Mesenchymal stem cell (in vitro differentiated cells and primary cell): ENCODE results near the gene ATP8B4.

ENCODE experiments used
- DNase-seq: peaks from one replicate; pipeline ENCODE4 v3.0.0-alpha.2; 2013
- H2AFZ ChIP-seq: one replicate; pipeline ENCODE4 v1.6.1; 2013; ENCODE audit warnings: low read depth, mild to moderate bottlenecking, control low read depth, inconsistent platforms, low read length, moderate library complexity
- H2AK5ac ChIP-seq: 2 replicates; pipeline ENCODE4 v1.6.1; 2013; ENCODE audit warnings: low read length, moderate library complexity, mild to moderate bottlenecking, inconsistent platforms; ENCODE audit not compliant: severe bottlenecking
- H2BK120ac ChIP-seq: one replicate; pipeline ENCODE4 v1.6.1; 2013; ENCODE audit warnings: low read depth, mild to moderate bottlenecking, inconsistent platforms, low read length, moderate library complexity
- H2BK12ac ChIP-seq, 2 experiments: one replicate each; pipeline ENCODE4 v1.6.1; 2013; ENCODE audit warnings: inconsistent platforms in 2 of 2, low read length in 2 of 2, mild to moderate bottlenecking in 2 of 2, moderate library complexity in 2 of 2, control low read depth in 1 of 2
- H2BK15ac ChIP-seq: one replicate; pipeline ENCODE4 v1.6.1; 2013; ENCODE audit warnings: mild to moderate bottlenecking, low read depth, inconsistent platforms; ENCODE audit not compliant: poor library complexity, severe bottlenecking
- H2BK5ac ChIP-seq: 2 replicates; pipeline ENCODE4 v1.6.1; 2013; ENCODE audit warnings: low read depth, mild to moderate bottlenecking, low read length, control low read depth, inconsistent platforms; ENCODE audit not compliant: poor library complexity, severe bottlenecking
- H3K14ac ChIP-seq, 2 experiments: one replicate each; pipeline ENCODE4 v1.6.1; 2013; ENCODE audit warnings: inconsistent platforms in 2 of 2, low read length in 2 of 2, control low read depth in 1 of 2, mild to moderate bottlenecking in 1 of 2, moderate library complexity in 1 of 2
- H3K18ac ChIP-seq, 2 experiments: one replicate each; pipeline ENCODE4 v1.6.1; 2013; ENCODE audit warnings: inconsistent platforms in 2 of 2, low read length in 2 of 2, control low read depth in 1 of 2, low read depth in 1 of 2, mild to moderate bottlenecking in 1 of 2
- H3K23ac ChIP-seq, 2 experiments: one replicate each; pipeline ENCODE4 v1.6.1; 2013; ENCODE audit warnings: inconsistent platforms in 2 of 2, low read length in 2 of 2, mild to moderate bottlenecking in 2 of 2, moderate library complexity in 2 of 2, control low read depth in 1 of 2
- H3K27ac ChIP-seq: 2 replicates; pipeline ENCODE4 v1.5.1; 2013; ENCODE audit warnings: mild to moderate bottlenecking, moderate library complexity, low read length, control low read depth, inconsistent platforms; ENCODE audit not compliant: poor library complexity, severe bottlenecking
- H3K27me3 ChIP-seq, 2 experiments: 2 replicates each; pipeline versions ENCODE4 v1.6.1 to v1.7.0; 2013; ENCODE audit warnings: low read length in 2 of 2, mild to moderate bottlenecking in 2 of 2, moderate library complexity in 2 of 2, control low read depth in 1 of 2, inconsistent platforms in 1 of 2; ENCODE audit not compliant: control insufficient read depth in 1 of 2, insufficient read depth in 1 of 2
- H3K36me3 ChIP-seq, 2 experiments: 2 replicates each; pipeline versions ENCODE4 v1.6.1 to v1.7.0; 2013; ENCODE audit warnings: low read length in 2 of 2, control low read depth in 1 of 2, inconsistent platforms in 1 of 2, low read depth in 1 of 2, mild to moderate bottlenecking in 1 of 2; ENCODE audit not compliant: insufficient read depth in 2 of 2, control insufficient read depth in 1 of 2
- H3K4ac ChIP-seq, 2 experiments: one replicate each; pipeline ENCODE4 v1.6.1; 2013; ENCODE audit warnings: inconsistent platforms in 2 of 2, low read length in 2 of 2, mild to moderate bottlenecking in 2 of 2, moderate library complexity in 2 of 2, control low read depth in 1 of 2, low read depth in 1 of 2
- H3K4me1 ChIP-seq: 2 replicates; pipeline ENCODE4 v1.6.1; 2013; ENCODE audit warnings: low read depth, low read length, control low read depth; ENCODE audit not compliant: control insufficient read depth, insufficient read depth
- H3K4me2 ChIP-seq: 2 replicates; pipeline ENCODE4 v1.6.1; 2013; ENCODE audit warnings: low read length, mild to moderate bottlenecking, inconsistent platforms; ENCODE audit not compliant: poor library complexity, severe bottlenecking
- H3K4me3 ChIP-seq, 2 experiments: 2 replicates each; pipeline versions ENCODE4 v1.5.1 to v1.7.0; 2013; ENCODE audit warnings: low read length in 2 of 2, mild to moderate bottlenecking in 2 of 2, control low read depth in 1 of 2, low read depth in 1 of 2; ENCODE audit not compliant: insufficient read depth in 1 of 2
- H3K79me1 ChIP-seq: replicated peaks from 2 replicates; pipeline ENCODE4 v1.6.1; 2013; ENCODE audit warnings: mild to moderate bottlenecking, control low read depth, low read length, inconsistent platforms; ENCODE audit not compliant: poor library complexity, severe bottlenecking
- H3K9ac ChIP-seq: 2 replicates; pipeline ENCODE4 v1.7.0; 2013; ENCODE audit warnings: mild to moderate bottlenecking, low read length, moderate library complexity
- H3K9me3 ChIP-seq: 2 replicates; pipeline ENCODE4 v1.7.0; 2013; ENCODE audit warnings: mild to moderate bottlenecking, low read length; ENCODE audit not compliant: control insufficient read depth
- H4K8ac ChIP-seq: one replicate; pipeline ENCODE4 v1.6.1; 2013; ENCODE audit warnings: inconsistent platforms, mild to moderate bottlenecking, low read length, moderate library complexity
- H4K91ac ChIP-seq: one replicate; pipeline ENCODE4 v1.6.1; 2013; ENCODE audit warnings: mild to moderate bottlenecking, low read length, inconsistent platforms
- WGBS: methylation state at CpG from one replicate; pipeline ENCODE4 v1.1.7; 2013; ENCODE audit warnings: mixed read lengths; 5-methylcytosine and 5-hydroxymethylcytosine counted together

Gene ATP8B4

DNA sequence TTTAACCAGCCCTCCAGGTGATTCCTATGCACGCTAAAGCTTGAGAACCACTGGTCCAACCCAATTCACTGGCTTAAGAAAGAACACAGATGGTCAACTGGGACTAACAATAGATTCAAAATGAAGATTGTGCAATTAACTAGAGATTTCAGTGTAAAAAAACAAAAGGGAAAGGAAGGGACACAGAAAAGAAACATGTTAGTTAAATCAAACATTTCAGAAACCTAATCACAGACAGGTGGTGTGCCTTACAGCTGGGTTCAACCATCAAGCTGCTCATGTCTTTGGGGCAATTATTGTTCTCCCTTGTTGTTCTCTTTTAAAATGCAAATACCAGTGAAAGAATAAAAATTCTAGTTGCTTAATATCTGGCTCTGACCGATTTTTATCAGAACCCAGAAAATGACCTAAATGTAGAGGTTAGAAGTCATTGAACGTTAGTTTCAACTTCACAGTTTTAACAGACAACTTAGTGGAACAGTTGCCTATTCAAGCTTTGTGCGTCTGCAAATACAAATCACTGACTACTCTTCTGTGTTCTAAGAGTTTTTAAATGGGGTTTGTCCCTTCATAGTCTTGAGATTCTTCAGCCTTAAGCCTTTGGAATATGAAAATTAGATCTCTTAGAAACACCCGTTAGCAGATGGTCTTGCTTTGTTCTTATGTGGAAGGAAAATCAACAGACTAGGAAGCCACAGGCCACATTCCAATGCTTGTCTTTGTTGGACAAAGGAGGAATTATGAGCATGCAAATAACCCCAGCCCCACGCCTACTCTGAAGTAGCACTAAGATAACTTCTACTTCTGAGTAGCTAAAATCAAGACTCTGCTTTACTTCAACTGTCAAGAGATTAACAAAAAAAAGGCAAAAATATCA lies 223.4 kb downstream of the ATP8B4 start:
- WGBS = 48% methylated on average over 3 of the region's 6 CpGs
- Histone ChIP-seq H2BK120ac (no peak overlapping the region), H3K4me1 (no peaks in the 10 kb centered on the region), H2BK5ac (no peak overlapping the region), H4K8ac (no peak overlapping the region), H2BK12ac (no peak overlapping the region), H3K27me3 (no peaks in the 10 kb centered on the region), H3K4me2 (no peak overlapping the region), H4K91ac (no peak overlapping the region), H2AFZ (no peak overlapping the region), H3K9ac (peak overlapping the region; percentile 61), H3K18ac (no peak overlapping the region), H2AK5ac (no peak overlapping the region), H3K27ac (no peak overlapping the region), H3K36me3 (peaks cover 0 to 8% of the 10 kb centered on the region in 2 experiments), H3K14ac (no peak overlapping the region), H3K4ac (no peak overlapping the region), H3K79me1 (no peaks in the 10 kb centered on the region), H3K4me3 (no peak overlapping the region), H3K23ac (no peak overlapping the region), H2BK15ac (no peak overlapping the region), H3K9me3 (no peaks in the 10 kb centered on the region)
- peak; percentile 55 for DNase-seq

DNA sequence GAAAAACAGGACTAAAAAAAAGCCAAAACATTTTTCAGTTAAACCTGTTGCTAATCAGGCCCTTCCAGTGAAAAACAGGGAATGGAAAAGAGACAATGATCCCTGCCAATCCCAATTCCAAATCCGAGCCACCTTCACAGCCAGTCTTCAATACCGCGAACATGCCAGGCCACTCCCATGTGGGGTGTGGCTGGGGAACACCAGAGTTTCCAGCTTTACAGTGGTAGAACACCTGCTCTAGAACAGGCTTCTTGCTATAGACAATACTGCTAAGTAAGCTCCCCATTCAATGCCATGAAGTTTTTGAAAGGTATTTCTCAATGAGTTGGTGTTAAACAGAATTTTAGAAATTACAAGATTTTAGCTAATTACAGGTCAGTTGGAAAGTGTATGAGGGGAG lies 228.3 kb downstream of the ATP8B4 start:
- Histone ChIP-seq H2BK120ac (no peak overlapping the region), H4K91ac (no peak overlapping the region)
- WGBS = 88% methylated on average over 3 of the region's 3 CpGs

DNA sequence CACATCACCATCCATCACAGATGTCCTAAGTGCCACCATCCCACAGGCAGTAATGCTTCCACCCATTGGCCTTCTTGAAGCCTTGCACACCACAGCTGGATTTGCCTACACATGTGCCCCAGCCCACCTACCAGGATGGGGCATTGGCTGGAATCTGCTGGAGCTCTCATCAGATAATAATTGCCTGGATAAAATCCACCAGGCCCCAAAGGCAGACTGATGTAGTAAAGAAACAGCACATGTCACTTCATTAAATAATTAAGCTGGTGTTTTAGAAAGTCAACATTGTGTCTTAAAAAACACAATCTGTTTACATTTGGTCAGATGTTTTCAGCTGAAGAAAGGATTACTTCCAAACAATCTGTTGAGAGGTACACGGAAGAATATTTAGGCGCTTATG lies 229.5 kb downstream of the ATP8B4 start:
- Histone ChIP-seq H4K91ac (no peak overlapping the region), H3K14ac (no peak overlapping the region), H3K18ac (no peak overlapping the region), H2BK120ac (no peak overlapping the region), H3K9ac (no peak overlapping the region), H3K27me3 (no peaks in the 10 kb centered on the region), H3K36me3 (peaks cover 0 to 4% of the 10 kb centered on the region in 2 experiments), H2BK12ac (no peak overlapping the region), H2AK5ac (no peak overlapping the region), H3K27ac (no peak overlapping the region), H2BK15ac (no peak overlapping the region), H3K4me1 (no peaks in the 10 kb centered on the region), H4K8ac (no peak overlapping the region), H3K23ac (no peak overlapping the region), H3K4me2 (no peak overlapping the region), H3K4me3 (no peak overlapping the region), H3K79me1 (no peaks in the 10 kb centered on the region), H3K4ac (no peak overlapping the region), H3K9me3 (no peaks in the 10 kb centered on the region), H2BK5ac (no peak overlapping the region), H2AFZ (no peak overlapping the region)
- 88% methylated on average over 2 of the region's 2 CpGs for WGBS
- DNase-seq = no peak

More for the DNA sequence above, 228.3 kb downstream of the ATP8B4 start:
- H3K4ac ChIP-seq = no peak overlapping the region
- H3K4me3 ChIP-seq = no peak overlapping the region
- no peak overlapping the region for H4K8ac ChIP-seq
- no peak overlapping the region for H3K9ac ChIP-seq
- H3K9me3 ChIP-seq = no peaks in the 10 kb centered on the region
- H3K27me3 ChIP-seq = no peaks in the 10 kb centered on the region
- no peaks in the 10 kb centered on the region for H3K4me1 ChIP-seq
- no peak overlapping the region for H2BK15ac ChIP-seq
- H3K14ac ChIP-seq = no peak overlapping the region
- peaks cover 0 to 4% of the 10 kb centered on the region in 2 experiments for H3K36me3 ChIP-seq
- no peak overlapping the region for H2AK5ac ChIP-seq
- no peak for DNase-seq
- no peak overlapping the region for H3K4me2 ChIP-seq
- H3K23ac ChIP-seq = no peak overlapping the region
- H2BK5ac ChIP-seq = no peak overlapping the region
- no peak overlapping the region for H3K27ac ChIP-seq
- no peak overlapping the region for H3K18ac ChIP-seq
- H2BK12ac ChIP-seq = no peak overlapping the region
- H2AFZ ChIP-seq = no peak overlapping the region
- H3K79me1 ChIP-seq = no peaks in the 10 kb centered on the region

DNA sequence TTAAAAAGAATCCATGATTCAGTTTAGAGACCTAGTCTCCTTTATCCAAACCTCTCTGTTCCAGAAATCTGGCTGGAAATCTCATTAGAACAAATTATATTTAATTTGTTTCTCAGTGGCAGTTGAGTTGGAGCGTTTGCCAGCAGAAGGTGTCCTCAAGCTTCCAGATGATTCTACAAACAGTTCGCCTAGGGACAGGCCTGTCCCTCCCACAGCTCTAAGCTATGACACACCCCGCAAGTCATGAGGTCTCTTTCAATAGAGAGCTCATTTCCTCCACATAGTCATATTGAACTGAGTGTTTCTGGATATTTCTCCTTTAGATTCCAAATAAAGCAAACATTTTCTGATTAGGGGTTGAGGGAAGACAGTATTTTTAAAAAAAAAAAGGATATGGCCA lies 230.3 kb downstream of the ATP8B4 start:
- H4K8ac ChIP-seq = no peak overlapping the region
- H4K91ac ChIP-seq = no peak overlapping the region
- no peak overlapping the region for H3K4me2 ChIP-seq
- H3K4me3 ChIP-seq = no peak overlapping the region
- no peak for DNase-seq
- no peak overlapping the region for H2BK15ac ChIP-seq
- H3K18ac ChIP-seq = peak overlapping the region in 1 of 2 experiments; percentile 78
- no peak overlapping the region for H3K23ac ChIP-seq
- H2AK5ac ChIP-seq = no peak overlapping the region
- no peak overlapping the region for H2AFZ ChIP-seq
- H3K79me1 ChIP-seq = no peaks in the 10 kb centered on the region
- H2BK12ac ChIP-seq = no peak overlapping the region
- no peaks in the 10 kb centered on the region for H3K4me1 ChIP-seq
- 96% methylated on average over 2 of the region's 3 CpGs for WGBS
- H3K27me3 ChIP-seq = no peaks in the 10 kb centered on the region
- H2BK120ac ChIP-seq = no peak overlapping the region
- no peak overlapping the region for H3K14ac ChIP-seq
- no peak overlapping the region for H3K4ac ChIP-seq
- H3K36me3 ChIP-seq = peaks cover 0 to 4% of the 10 kb centered on the region in 2 experiments
- H2BK5ac ChIP-seq = no peak overlapping the region
- peak overlapping the region; percentile 64 for H3K9ac ChIP-seq
- H3K27ac ChIP-seq = no peak overlapping the region
- no peaks in the 10 kb centered on the region for H3K9me3 ChIP-seq
